BLaER1 treated with 17β-estradiol and CSF1 and Interleukin-3, amounts not matched to agents 10 nM and 100 nM (cell line): ENCODE data around the gene KRTAP5-2.

Experiments
- H3K27ac ChIP-seq, 11 experiments: shearing (Covaris generic); formaldehyde crosslinking; 2 replicates each; pipeline ENCODE4 v1.8.1; 2022
- H3K27me3 ChIP-seq, 11 experiments: shearing (Covaris generic); formaldehyde crosslinking; 2 replicates each; pipeline ENCODE4 v1.8.1; 2022
- H3K36me3 ChIP-seq, 11 experiments: shearing (Covaris generic); formaldehyde crosslinking; 2 replicates each; pipeline ENCODE4 v1.8.1; 2022
- H3K4me1 ChIP-seq, 10 experiments: shearing (Covaris generic); formaldehyde crosslinking; 2 replicates each; pipeline ENCODE4 v1.8.1; 2022
- H3K4me2 ChIP-seq, 11 experiments: shearing (Covaris generic); formaldehyde crosslinking; 2 replicates each; pipeline ENCODE4 v1.8.1; 2022
- H3K4me3 ChIP-seq, 10 experiments: shearing (Covaris generic); formaldehyde crosslinking; 2 replicates each; pipeline ENCODE4 v1.8.1; 2022
- H3K9ac ChIP-seq, 11 experiments: shearing (Covaris generic); formaldehyde crosslinking; 2 replicates each; pipeline ENCODE4 v1.8.1; 2022
- H3K9me3 ChIP-seq, 11 experiments: shearing (Covaris generic); formaldehyde crosslinking; replicated peaks in 1 of 11; 2 replicates each; pipeline ENCODE4 v1.8.1; 2022
- H4K20me1 ChIP-seq, 11 experiments: shearing (Covaris generic); formaldehyde crosslinking; 2 replicates each; pipeline ENCODE4 v1.8.1; 2022
- Cebpa-rat ChIP-seq, 11 experiments: shearing (Covaris generic); IDR thresholded peaks; 2 replicates each; pipeline ENCODE4 v1.8.1; 2022

Gene KRTAP5-2

GRCh38 chr11:1570531-1570895 lies 27.6 kb downstream of the KRTAP5-2 start:
- TF ChIP-seq Cebpa-rat (IDR thresholded peaks at IDR 0.05) = no peak
- Histone ChIP-seq H3K4me1 (peaks cover 29 to 57% (median 45%) of the 10 kb centered on the region in 10 experiments; a peak in 19 of 20 replicates), H3K27me3 (peaks cover 59 to 99% (median 88%) of the 10 kb centered on the region in 11 experiments), H3K4me3 (peak overlapping the region in 5 of 10 experiments; percentile 66 to 75 (median 71); a peak in 7 of 20 replicates), H3K4me2 (peak overlapping the region; percentile 86 to 98 (median 96)), H3K9ac (peak overlapping the region in 4 of 11 experiments; percentile 78 to 96 (median 90); a peak in 6 of 22 replicates), H4K20me1 (peaks cover 39 to 75% (median 67%) of the 10 kb centered on the region in 11 experiments), H3K27ac (no peak overlapping the region), H3K9me3 (no peaks in the 10 kb centered on the region), H3K36me3 (peaks cover 0 to 4% (median 0%) of the 10 kb centered on the region in 11 experiments; a peak in 1 of 22 replicates)

DNA sequence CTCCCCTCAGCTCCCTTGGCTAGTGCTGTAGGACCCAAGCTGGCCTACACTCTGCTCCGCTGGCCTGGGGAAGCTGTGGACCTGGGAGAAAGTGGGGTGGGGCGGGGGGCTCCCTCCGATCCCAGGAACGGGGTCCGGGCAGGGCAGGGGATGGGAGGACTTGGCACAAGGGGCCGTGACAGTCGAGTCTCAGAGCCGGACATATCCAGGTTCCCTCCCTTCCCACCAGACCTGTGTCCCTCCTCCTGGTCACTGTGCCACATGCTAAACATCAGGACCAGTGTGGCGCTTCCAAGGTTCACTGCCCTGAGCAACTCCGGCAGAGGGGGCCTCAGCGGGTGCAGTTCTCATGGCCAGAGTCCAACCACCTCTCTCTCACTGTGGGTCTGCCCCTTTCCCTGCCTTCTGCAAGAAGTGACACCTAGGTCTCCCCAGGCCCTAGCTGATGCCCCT lies 28.1 kb downstream of the KRTAP5-2 start:
- peaks cover 57 to 99% (median 88%) of the 10 kb centered on the region in 11 experiments for H3K27me3 ChIP-seq
- peaks cover 0 to 9% (median 0%) of the 10 kb centered on the region in 11 experiments; a peak in 1 of 22 replicates for H3K36me3 ChIP-seq
- peaks cover 29 to 57% (median 44%) of the 10 kb centered on the region in 10 experiments; a peak in 19 of 20 replicates for H3K4me1 ChIP-seq
- peak overlapping the region in 1 of 10 experiments; percentile 75; a peak in 2 of 20 replicates for H3K4me3 ChIP-seq
- no peak overlapping the region for H3K27ac ChIP-seq
- peak overlapping the region in 2 of 11 experiments; percentile 93 to 96; a peak in 2 of 22 replicates for H3K9ac ChIP-seq
- no peaks in the 10 kb centered on the region for H3K9me3 ChIP-seq
- no peak for TF ChIP-seq Cebpa-rat (IDR thresholded peaks at IDR 0.05)
- H4K20me1 ChIP-seq = peaks cover 43 to 80% (median 72%) of the 10 kb centered on the region in 11 experiments
- peak overlapping the region in 9 of 11 experiments; percentile 86 to 98 (median 95); a peak in 12 of 22 replicates for H3K4me2 ChIP-seq

GRCh38 chr11:1569251-1569780 lies 28.8 kb downstream of the KRTAP5-2 start:
- Histone ChIP-seq H3K4me3 (no peak overlapping the region), H3K36me3 (peaks cover 0 to 9% (median 0%) of the 10 kb centered on the region in 11 experiments; a peak in 1 of 22 replicates), H3K27ac (no peak overlapping the region), H3K4me2 (peak overlapping the region in 7 of 11 experiments; percentile 16 to 93 (median 33); a peak in 10 of 22 replicates), H3K9ac (no peak overlapping the region), H3K4me1 (peaks cover 27 to 58% (median 46%) of the 10 kb centered on the region in 10 experiments; a peak in 19 of 20 replicates), H4K20me1 (peaks cover 51 to 85% (median 79%) of the 10 kb centered on the region in 11 experiments), H3K9me3 (no peaks in the 10 kb centered on the region), H3K27me3 (peaks cover 58 to 99% (median 88%) of the 10 kb centered on the region in 11 experiments)
- TF ChIP-seq Cebpa-rat (IDR thresholded peaks at IDR 0.05) = no peak

GRCh38 chr11:1568441-1568911 lies 29.6 kb downstream of the KRTAP5-2 start:
- Histone ChIP-seq H3K4me2 (peak overlapping the region in 3 of 11 experiments; percentile 16 to 93 (median 36); a peak in 3 of 22 replicates), H3K4me1 (peaks cover 18 to 55% (median 40%) of the 10 kb centered on the region in 10 experiments; a peak in 19 of 20 replicates), H3K4me3 (no peak overlapping the region), H3K27me3 (peaks cover 50 to 97% (median 85%) of the 10 kb centered on the region in 11 experiments), H3K36me3 (peaks cover 0 to 9% (median 0%) of the 10 kb centered on the region in 11 experiments; a peak in 3 of 22 replicates), H3K9me3 (no peaks in the 10 kb centered on the region), H3K27ac (no peak overlapping the region), H4K20me1 (peaks cover 48 to 85% (median 80%) of the 10 kb centered on the region in 11 experiments), H3K9ac (no peak overlapping the region)
- TF ChIP-seq Cebpa-rat (IDR thresholded peaks at IDR 0.05) = no peak

DNA sequence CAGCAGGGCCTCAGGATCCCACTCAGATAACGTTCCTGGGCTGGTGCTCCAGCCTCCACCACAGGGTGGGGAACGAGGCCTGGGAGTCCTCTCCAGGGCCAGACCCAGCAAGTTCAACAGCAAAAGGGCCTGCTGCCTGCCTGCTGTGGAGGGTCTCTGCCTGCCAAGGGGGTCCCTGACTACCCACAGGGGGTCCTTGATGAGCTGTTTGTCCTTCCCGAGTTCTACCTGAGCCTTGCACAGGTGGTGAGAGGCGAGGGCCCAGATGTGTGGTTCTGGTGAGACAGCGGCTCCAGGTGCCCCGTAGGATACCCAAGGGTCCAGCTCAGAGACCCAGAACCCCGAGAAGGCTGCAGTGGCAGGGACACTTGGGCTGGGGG lies 30.4 kb downstream of the KRTAP5-2 start:
- Histone ChIP-seq H4K20me1 (peaks cover 48 to 88% (median 81%) of the 10 kb centered on the region in 11 experiments), H3K27ac (no peak overlapping the region), H3K4me3 (no peak overlapping the region), H3K36me3 (peaks cover 0 to 17% (median 0%) of the 10 kb centered on the region in 11 experiments; a peak in 3 of 22 replicates), H3K4me1 (peaks cover 14 to 53% (median 35%) of the 10 kb centered on the region in 10 experiments; a peak in 19 of 20 replicates), H3K4me2 (no peak overlapping the region; a peak in 1 of 22 replicates), H3K9ac (no peak overlapping the region), H3K27me3 (peaks cover 42 to 89% (median 78%) of the 10 kb centered on the region in 11 experiments), H3K9me3 (no peaks in the 10 kb centered on the region)
- TF ChIP-seq Cebpa-rat (IDR thresholded peaks at IDR 0.05) = no peak

- TF ChIP-seq Cebpa-rat (IDR thresholded peaks at IDR 0.05) = no peak
- H3K36me3 ChIP-seq = peaks cover 0 to 22% (median 0%) of the 10 kb centered on the region in 11 experiments; a peak in 3 of 22 replicates
- no peak overlapping the region for H3K4me3 ChIP-seq
- peaks cover 48 to 93% (median 85%) of the 10 kb centered on the region in 11 experiments for H4K20me1 ChIP-seq
- no peak overlapping the region; a peak in 1 of 22 replicates for H3K4me2 ChIP-seq
- H3K27me3 ChIP-seq = peaks cover 38 to 84% (median 72%) of the 10 kb centered on the region in 11 experiments
- no peak overlapping the region for H3K27ac ChIP-seq
- no peaks in the 10 kb centered on the region for H3K9me3 ChIP-seq
- H3K9ac ChIP-seq = no peak overlapping the region
- H3K4me1 ChIP-seq = peaks cover 13 to 49% (median 31%) of the 10 kb centered on the region in 10 experiments; a peak in 19 of 20 replicates
These were observed 30.9 kb downstream of the KRTAP5-2 start for GRCh38 chr11:1567052-1567720.

DNA sequence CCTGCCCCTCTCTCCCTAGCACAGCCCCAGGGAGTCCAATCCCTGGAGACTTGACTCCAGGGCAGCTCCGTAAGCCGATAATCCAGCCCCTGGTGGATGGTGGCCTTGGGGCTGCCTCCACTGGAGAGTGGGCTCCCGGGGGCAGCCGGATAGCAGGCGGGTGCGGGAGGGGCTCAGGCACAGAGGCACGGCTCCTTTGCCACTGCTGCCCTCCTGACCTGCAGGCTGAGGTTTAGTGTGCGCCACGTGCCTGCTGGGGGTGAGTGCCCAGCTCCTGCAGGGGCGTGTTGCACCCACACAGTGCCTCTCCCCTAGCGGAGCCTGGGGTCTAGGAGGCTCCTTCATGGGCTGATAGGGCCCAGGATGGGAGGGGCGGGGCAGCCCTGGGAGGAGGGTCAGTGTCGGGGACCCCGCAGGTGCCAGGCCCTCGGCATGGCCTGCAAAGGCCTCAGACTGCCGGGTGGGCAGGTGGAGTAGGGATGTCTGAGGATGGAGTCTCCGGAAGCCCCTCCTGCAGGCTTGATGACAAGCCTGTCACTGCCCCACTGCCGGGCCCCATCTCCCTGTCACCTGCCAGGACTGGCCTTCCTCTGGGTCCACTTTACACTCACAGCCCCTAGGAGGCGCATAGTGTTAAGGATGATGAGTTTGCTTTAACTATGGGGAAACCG lies 31.6 kb downstream of the KRTAP5-2 start:
- H3K4me2 ChIP-seq = no peak overlapping the region
- H3K36me3 ChIP-seq = peaks cover 0 to 28% (median 0%) of the 10 kb centered on the region in 11 experiments; a peak in 3 of 22 replicates
- TF ChIP-seq Cebpa-rat (IDR thresholded peaks at IDR 0.05) = no peak
- no peak overlapping the region for H3K9ac ChIP-seq
- H3K9me3 ChIP-seq = no peaks in the 10 kb centered on the region
- no peak overlapping the region for H3K4me3 ChIP-seq
- no peak overlapping the region for H3K27ac ChIP-seq
- H4K20me1 ChIP-seq = peaks cover 48 to 100% (median 92%) of the 10 kb centered on the region in 11 experiments
- H3K4me1 ChIP-seq = peaks cover 13 to 49% (median 30%) of the 10 kb centered on the region in 10 experiments; a peak in 19 of 20 replicates
- H3K27me3 ChIP-seq = peaks cover 38 to 77% (median 66%) of the 10 kb centered on the region in 11 experiments

DNA sequence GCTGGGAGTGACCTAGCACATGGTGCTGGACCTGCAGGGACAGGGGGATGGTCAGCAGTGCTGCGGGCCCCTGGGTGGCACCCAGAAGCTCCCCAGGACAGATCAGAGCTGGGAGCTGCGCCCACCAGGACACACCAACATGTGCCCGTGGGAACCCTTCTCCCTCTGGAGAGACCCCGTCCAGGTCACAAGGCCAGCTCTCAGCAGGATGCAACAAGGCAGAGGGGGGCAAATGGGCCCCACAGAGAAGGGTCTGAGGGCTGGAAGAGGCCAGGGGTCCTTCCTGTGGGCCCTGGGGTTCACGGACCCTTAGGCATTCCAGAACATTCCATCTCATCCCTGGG lies 32.2 kb downstream of the KRTAP5-2 start:
- H3K4me3 ChIP-seq = no peak overlapping the region
- no peak for TF ChIP-seq Cebpa-rat (IDR thresholded peaks at IDR 0.05)
- peaks cover 0 to 30% (median 0%) of the 10 kb centered on the region in 11 experiments; a peak in 3 of 22 replicates for H3K36me3 ChIP-seq
- peaks cover 32 to 71% (median 59%) of the 10 kb centered on the region in 11 experiments for H3K27me3 ChIP-seq
- no peak overlapping the region for H3K27ac ChIP-seq
- peaks cover 48 to 100% (median 94%) of the 10 kb centered on the region in 11 experiments for H4K20me1 ChIP-seq
- H3K4me2 ChIP-seq = no peak overlapping the region
- H3K9ac ChIP-seq = no peak overlapping the region
- peaks cover 6 to 43% (median 24%) of the 10 kb centered on the region in 10 experiments; a peak in 18 of 20 replicates for H3K4me1 ChIP-seq
- no peaks in the 10 kb centered on the region for H3K9me3 ChIP-seq
